Measurements from ENCODE around the gene C11orf24.

GRCh38 chr11:68231621-68232020 is 40.2 kb downstream of the C11orf24 start:
- no peak for TF ChIP-seq EP300 (IDR thresholded peaks at IDR 0.05)
- TF ChIP-seq POLR2A (IDR thresholded peaks at IDR 0.05) = no peak
- no peak for TF ChIP-seq CTCF (IDR thresholded peaks at IDR 0.05)
